HUES48 (cell line): ENCODE results near the gene RDH12.

Experiments used
- H3K27ac ChIP-seq: one replicate; pipeline ENCODE4 v1.7.0; 2013; ENCODE audit warnings: low read depth, low read length, inconsistent platforms
- H3K27me3 ChIP-seq: 2 replicates; pipeline ENCODE4 v1.6.1; 2013; ENCODE audit warnings: mild to moderate bottlenecking, low read length; ENCODE audit not compliant: control insufficient read depth, insufficient read depth
- H3K36me3 ChIP-seq: 2 replicates; pipeline ENCODE4 v1.6.1; 2013; ENCODE audit warnings: low read length; ENCODE audit not compliant: control insufficient read depth, insufficient read depth
- H3K4me1 ChIP-seq: 2 replicates; pipeline ENCODE4 v1.6.1; 2013; ENCODE audit warnings: mild to moderate bottlenecking, low read length; ENCODE audit not compliant: control insufficient read depth, insufficient read depth
- H3K4me3 ChIP-seq: 2 replicates; pipeline ENCODE4 v1.5.1; 2013; ENCODE audit warnings: mild to moderate bottlenecking, low read depth, low read length
- H3K9ac ChIP-seq: 2 replicates; pipeline ENCODE4 v1.6.1; 2013; ENCODE audit warnings: mild to moderate bottlenecking, low read depth, low read length, moderate library complexity
- H3K9me3 ChIP-seq: 2 replicates; pipeline ENCODE4 v1.6.1; 2013; ENCODE audit warnings: low read length; ENCODE audit not compliant: control insufficient read depth, insufficient read depth

Gene RDH12

GRCh38 chr14:67725171-67725570, 23.5 kb downstream of the RDH12 start:
- H3K4me3 ChIP-seq, result no peak overlapping the region
- no peak overlapping the region for H3K9ac ChIP-seq
- H3K4me1 ChIP-seq, result peaks cover 26% of the 10 kb centered on the region
- no peaks in the 10 kb centered on the region for H3K36me3 ChIP-seq
- no peaks in the 10 kb centered on the region for H3K9me3 ChIP-seq
- no peak overlapping the region for H3K27ac ChIP-seq
- H3K27me3 ChIP-seq, result no peaks in the 10 kb centered on the region

DNA sequence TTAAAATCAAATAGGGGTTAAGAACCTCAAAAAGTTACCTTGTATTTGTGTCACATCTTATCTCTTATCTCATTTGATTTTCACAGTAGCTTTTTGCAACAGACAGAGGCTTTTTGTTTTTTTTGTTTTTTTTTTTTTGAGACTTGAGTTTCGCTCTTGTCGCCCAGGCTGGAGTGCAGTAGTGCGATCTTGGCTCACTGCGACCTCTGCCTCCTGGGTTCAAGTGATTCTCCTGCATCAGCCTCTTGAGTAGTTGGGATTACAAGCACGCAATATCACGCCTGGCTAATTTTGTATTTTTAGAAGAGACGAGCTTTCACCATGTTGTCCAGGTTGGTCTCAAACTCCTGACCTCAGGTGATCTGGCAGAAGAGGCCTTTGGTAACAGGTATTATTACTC, 25.7 kb downstream of the RDH12 start:
- H3K36me3 ChIP-seq, result no peaks in the 10 kb centered on the region
- no peaks in the 10 kb centered on the region for H3K9me3 ChIP-seq
- H3K9ac ChIP-seq, result no peak overlapping the region
- no peak overlapping the region for H3K27ac ChIP-seq
- no peaks in the 10 kb centered on the region for H3K27me3 ChIP-seq
- no peak overlapping the region for H3K4me3 ChIP-seq
- peaks cover 27% of the 10 kb centered on the region for H3K4me1 ChIP-seq

DNA sequence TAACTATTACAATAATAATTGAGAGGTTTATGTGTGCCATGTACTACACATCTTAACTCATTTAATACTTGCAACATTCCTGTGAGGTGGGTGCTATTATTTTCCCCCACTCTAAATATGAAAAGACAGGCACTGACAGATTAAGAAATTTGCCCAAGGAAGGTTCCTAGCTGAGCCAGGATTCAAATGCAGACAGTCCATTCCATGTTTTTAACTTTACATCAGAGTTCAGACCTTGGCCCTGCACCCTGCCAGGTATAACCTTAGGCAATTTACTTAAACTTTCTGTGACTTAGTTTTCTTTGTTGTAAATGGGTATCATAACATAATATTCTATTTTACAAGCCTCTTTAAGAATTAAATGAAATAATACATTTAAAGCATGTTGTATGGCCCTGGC, 26.6 kb downstream of the RDH12 start:
- no peak overlapping the region for H3K27ac ChIP-seq
- no peaks in the 10 kb centered on the region for H3K36me3 ChIP-seq
- H3K4me3 ChIP-seq, result no peak overlapping the region
- H3K4me1 ChIP-seq, result peaks cover 23% of the 10 kb centered on the region
- H3K9me3 ChIP-seq, result no peaks in the 10 kb centered on the region
- H3K27me3 ChIP-seq, result no peaks in the 10 kb centered on the region
- no peak overlapping the region for H3K9ac ChIP-seq

- H3K4me1 ChIP-seq, result peaks cover 23% of the 10 kb centered on the region
- H3K9ac ChIP-seq, result peak overlapping the region; percentile 45
- H3K9me3 ChIP-seq, result no peaks in the 10 kb centered on the region
- H3K27me3 ChIP-seq, result no peaks in the 10 kb centered on the region
- H3K27ac ChIP-seq, result no peak overlapping the region
- peak overlapping the region; percentile 9; the same call in 1 of the 2 replicates for H3K4me3 ChIP-seq
- H3K36me3 ChIP-seq, result no peaks in the 10 kb centered on the region
These were observed 27.6 kb downstream of the RDH12 start for GRCh38 chr14:67729072-67729885.

GRCh38 chr14:67733616-67734015, 31.9 kb downstream of the RDH12 start:
- Histone ChIP-seq H3K4me3 (no peak overlapping the region), H3K9ac (no peak overlapping the region), H3K9me3 (no peaks in the 10 kb centered on the region), H3K27ac (no peak overlapping the region), H3K36me3 (no peaks in the 10 kb centered on the region), H3K27me3 (no peaks in the 10 kb centered on the region), H3K4me1 (peaks cover 17% of the 10 kb centered on the region)

GRCh38 chr14:67734675-67735074, 33.0 kb downstream of the RDH12 start:
- Histone ChIP-seq H3K36me3 (no peaks in the 10 kb centered on the region), H3K27ac (no peak overlapping the region), H3K9me3 (no peaks in the 10 kb centered on the region), H3K4me1 (peaks cover 6% of the 10 kb centered on the region), H3K4me3 (no peak overlapping the region), H3K9ac (no peak overlapping the region), H3K27me3 (no peaks in the 10 kb centered on the region)

- H3K9ac ChIP-seq, result no peak overlapping the region
- H3K27me3 ChIP-seq, result no peaks in the 10 kb centered on the region
- H3K4me3 ChIP-seq, result no peak overlapping the region
- H3K4me1 ChIP-seq, result no peaks in the 10 kb centered on the region
- no peaks in the 10 kb centered on the region for H3K9me3 ChIP-seq
- H3K27ac ChIP-seq, result no peak overlapping the region
- no peaks in the 10 kb centered on the region for H3K36me3 ChIP-seq
These were observed 33.9 kb downstream of the RDH12 start for GRCh38 chr14:67735336-67736147.

GRCh38 chr14:67736771-67737170, 35.1 kb downstream of the RDH12 start:
- no peak overlapping the region for H3K27ac ChIP-seq
- no peaks in the 10 kb centered on the region for H3K27me3 ChIP-seq
- no peaks in the 10 kb centered on the region for H3K9me3 ChIP-seq
- H3K4me1 ChIP-seq, result no peaks in the 10 kb centered on the region
- H3K9ac ChIP-seq, result no peak overlapping the region
- no peak overlapping the region for H3K4me3 ChIP-seq
- H3K36me3 ChIP-seq, result no peaks in the 10 kb centered on the region

DNA sequence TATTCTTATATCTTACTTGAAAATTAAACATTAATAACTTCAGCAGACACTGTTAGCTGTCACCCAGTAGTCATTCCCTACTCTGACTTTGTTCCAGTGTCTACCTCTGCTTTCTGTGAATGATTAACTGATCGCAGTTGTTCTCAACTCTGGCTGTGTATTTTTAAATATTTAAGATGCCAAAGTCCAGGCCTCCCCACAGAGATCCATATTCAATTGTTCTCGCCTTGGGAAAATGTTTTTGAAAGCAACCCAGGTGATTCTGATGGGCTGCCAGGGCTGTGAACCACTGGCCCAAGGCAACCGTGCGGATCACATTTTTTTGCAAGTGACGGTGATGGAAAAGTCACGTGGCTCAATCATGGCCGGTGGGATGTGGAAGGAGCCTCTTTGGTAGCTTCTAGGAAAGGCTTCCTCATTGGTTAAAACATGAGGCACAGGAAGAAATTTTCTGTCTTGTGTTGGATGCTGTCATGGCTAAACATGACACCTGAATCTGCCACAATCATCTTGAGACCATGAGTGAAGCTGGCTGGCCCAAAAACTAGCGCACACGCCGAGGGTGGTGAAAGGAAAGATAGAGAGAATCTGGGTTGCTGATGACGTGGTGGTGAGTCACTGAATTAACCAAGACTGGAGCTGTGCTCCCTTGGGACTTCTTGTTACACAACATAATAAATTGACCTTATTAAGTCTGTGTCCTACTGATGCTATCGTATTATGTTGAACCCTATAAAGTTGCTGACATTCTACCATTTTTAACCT, 37.2 kb downstream of the RDH12 start:
- no peak overlapping the region for H3K27ac ChIP-seq
- no peaks in the 10 kb centered on the region for H3K9me3 ChIP-seq
- H3K36me3 ChIP-seq, result no peaks in the 10 kb centered on the region
- no peak overlapping the region for H3K4me3 ChIP-seq
- H3K27me3 ChIP-seq, result no peaks in the 10 kb centered on the region
- no peak overlapping the region for H3K9ac ChIP-seq
- no peaks in the 10 kb centered on the region for H3K4me1 ChIP-seq

DNA sequence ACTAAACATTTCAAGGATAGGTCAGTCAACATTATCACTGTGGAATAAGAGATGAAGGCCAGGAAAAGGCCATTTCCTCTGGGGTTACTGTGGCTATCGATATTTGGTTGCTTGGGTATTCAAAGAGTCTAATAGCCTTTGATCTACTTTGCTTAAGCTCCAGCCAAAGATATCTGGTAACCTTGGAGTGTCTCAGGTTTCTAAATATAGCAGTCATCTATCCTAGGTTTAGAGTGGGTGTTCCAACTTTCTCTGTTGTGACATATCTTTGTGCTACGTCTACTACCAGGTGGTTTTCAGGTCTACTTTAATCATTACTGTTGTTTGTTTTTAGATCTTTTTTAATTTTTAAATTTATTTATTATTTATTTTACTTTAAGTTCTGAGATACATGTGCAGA, 42.4 kb downstream of the RDH12 start:
- Histone ChIP-seq H3K27ac (no peak overlapping the region), H3K9me3 (no peaks in the 10 kb centered on the region), H3K27me3 (no peaks in the 10 kb centered on the region), H3K4me1 (no peaks in the 10 kb centered on the region), H3K9ac (no peak overlapping the region), H3K36me3 (peaks cover 19% of the 10 kb centered on the region), H3K4me3 (no peak overlapping the region)
